HL-60 (cell line): ENCODE results near the gene GRM4.

ENCODE experiments used
- DNase-seq, 2 experiments: peaks; one replicate each; pipeline ENCODE4 v3.0.0-alpha.2; 2010 to 2020; ENCODE audit warnings: low read depth in 1 of 2, low spot score in 1 of 2
- H3K27ac ChIP-seq: fragments of 250-450 bp; sonication (Bioruptor Pico); replicated peaks from 2 replicates; pipeline ENCODE4 v1.5.1; 2020; ENCODE audit warnings: mild to moderate bottlenecking, moderate library complexity
- H3K27me3 ChIP-seq: fragments of 250-450 bp; sonication (Bioruptor Pico); 2 replicates; pipeline ENCODE4 v1.5.1; 2021; ENCODE audit warnings: mild to moderate bottlenecking, moderate library complexity; ENCODE audit not compliant: insufficient read depth, poor library complexity, severe bottlenecking
- H3K4me3 ChIP-seq: replicated peaks from 2 replicates; pipeline ENCODE4 v1.5.1; 2011; ENCODE audit warnings: mild to moderate bottlenecking, control low read depth, low read length; ENCODE audit not compliant: insufficient read depth
- CTCF ChIP-seq: IDR thresholded peaks from one replicate; pipeline ENCODE4 v1.5.1; 2011; ENCODE audit warnings: low read length, control low read depth, inconsistent platforms; ENCODE audit not compliant: insufficient read depth
- GABPA ChIP-seq: IDR thresholded peaks from 2 replicates; pipeline ENCODE4 v1.6.1; 2012; ENCODE audit warnings: low read depth
- POLR2AphosphoS5 ChIP-seq: IDR thresholded peaks from 2 replicates; pipeline ENCODE4 v1.6.1; 2012; ENCODE audit warnings: low read depth
- SPI1 ChIP-seq: IDR thresholded peaks from 2 replicates; pipeline ENCODE4 v1.6.1; 2012; ENCODE audit warnings: low read depth, mild to moderate bottlenecking, borderline replicate concordance
- TF ChIP-seq, protein P1 (sequence below): IDR thresholded peaks from 2 replicates; pipeline ENCODE4 v1.6.1; 2012; ENCODE audit warnings: low read depth; ENCODE audit not compliant: insufficient replicate concordance

The GRM4 gene

DNA sequence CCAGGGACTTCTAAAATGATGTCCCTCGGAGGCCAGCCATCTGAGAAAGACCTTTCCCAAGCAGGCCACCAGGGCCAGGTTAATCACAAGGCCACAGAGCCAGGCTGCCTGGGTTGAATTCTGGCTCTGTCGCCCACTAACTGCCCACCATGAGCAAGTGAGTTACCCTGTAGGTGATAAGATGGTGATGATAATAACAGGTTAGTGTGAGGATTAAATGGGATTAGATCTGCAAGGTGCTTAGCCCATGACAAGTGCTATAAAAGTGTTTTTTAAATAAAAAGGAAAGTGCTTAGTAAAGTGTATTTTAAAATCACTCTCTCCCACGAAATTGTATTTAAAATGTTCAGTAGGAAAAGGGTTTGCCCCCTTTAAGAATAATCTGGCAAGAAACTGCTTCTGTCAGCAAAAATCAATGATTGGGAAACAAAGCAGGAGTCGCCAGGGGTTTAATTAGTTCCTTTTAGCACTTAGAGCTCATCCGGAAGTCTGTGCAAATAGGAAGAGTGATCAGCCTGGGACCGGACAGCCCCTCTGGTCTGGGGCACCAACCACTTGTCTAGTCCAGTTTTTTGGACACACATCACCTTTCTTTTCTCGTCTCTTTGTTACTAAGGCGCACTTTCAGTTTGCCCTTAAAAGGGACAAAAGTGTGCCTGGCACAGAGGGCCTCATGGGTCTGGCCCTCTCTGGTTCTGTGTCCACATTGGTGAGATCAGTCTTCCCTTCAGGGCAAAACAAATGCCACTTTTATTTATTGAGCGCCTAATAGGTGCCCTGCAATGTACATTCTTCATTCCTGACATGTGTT, 150.4 kb downstream of the GRM4 start:
- TF ChIP-seq GABPA (no peak), SPI1 (no peak), POLR2AphosphoS5 (no peak), CTCF (no peak)
- TF ChIP-seq, protein P1, sequence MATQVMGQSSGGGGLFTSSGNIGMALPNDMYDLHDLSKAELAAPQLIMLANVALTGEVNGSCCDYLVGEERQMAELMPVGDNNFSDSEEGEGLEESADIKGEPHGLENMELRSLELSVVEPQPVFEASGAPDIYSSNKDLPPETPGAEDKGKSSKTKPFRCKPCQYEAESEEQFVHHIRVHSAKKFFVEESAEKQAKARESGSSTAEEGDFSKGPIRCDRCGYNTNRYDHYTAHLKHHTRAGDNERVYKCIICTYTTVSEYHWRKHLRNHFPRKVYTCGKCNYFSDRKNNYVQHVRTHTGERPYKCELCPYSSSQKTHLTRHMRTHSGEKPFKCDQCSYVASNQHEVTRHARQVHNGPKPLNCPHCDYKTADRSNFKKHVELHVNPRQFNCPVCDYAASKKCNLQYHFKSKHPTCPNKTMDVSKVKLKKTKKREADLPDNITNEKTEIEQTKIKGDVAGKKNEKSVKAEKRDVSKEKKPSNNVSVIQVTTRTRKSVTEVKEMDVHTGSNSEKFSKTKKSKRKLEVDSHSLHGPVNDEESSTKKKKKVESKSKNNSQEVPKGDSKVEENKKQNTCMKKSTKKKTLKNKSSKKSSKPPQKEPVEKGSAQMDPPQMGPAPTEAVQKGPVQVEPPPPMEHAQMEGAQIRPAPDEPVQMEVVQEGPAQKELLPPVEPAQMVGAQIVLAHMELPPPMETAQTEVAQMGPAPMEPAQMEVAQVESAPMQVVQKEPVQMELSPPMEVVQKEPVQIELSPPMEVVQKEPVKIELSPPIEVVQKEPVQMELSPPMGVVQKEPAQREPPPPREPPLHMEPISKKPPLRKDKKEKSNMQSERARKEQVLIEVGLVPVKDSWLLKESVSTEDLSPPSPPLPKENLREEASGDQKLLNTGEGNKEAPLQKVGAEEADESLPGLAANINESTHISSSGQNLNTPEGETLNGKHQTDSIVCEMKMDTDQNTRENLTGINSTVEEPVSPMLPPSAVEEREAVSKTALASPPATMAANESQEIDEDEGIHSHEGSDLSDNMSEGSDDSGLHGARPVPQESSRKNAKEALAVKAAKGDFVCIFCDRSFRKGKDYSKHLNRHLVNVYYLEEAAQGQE, result no peak
- DNase-seq, result no peak
- Histone ChIP-seq H3K4me3 (no peak overlapping the region), H3K27ac (no peak overlapping the region), H3K27me3 (no peaks in the 10 kb centered on the region)

DNA sequence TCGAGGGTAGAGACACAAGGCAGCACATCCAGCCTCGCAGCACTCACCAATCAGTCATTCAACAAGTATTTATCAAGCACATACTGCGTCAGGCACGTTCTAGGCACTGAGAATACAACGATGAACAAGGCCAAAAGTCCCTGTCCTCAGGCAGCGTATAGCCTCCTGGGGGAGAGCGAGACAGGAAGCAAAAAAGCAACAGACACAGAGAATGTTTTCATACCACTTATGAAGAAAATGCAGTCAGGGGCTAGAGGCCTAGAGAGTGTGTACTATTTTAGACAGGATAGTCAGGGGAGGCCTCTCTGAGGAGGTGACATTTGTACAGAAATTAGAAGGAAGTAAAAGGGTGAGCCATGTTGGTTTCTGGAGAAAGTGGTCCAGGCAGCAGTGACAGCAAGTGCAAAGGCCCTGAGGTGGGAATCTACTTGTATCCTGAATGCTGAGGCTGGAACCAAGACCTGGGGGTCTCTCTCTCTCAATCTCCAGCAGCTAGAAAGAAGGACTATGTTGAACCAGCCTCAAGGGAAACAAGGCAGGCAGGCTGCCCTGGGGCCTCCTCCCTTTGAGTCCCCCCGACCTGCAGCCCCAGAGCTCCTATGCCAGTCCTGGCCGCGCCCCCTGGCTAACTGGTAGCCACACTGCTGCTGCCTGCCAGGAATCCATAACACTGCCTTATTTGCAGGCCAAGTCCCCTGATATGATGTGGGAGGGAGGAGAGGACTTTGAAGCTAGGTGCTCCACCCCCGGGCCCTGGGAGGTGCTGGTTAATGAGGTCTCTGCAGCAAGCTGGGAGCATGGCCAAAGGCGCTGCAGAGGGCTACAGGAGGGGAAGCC, 151.2 kb downstream of the GRM4 start:
- no peaks in the 10 kb centered on the region for H3K27me3 ChIP-seq
- H3K27ac ChIP-seq, result no peak overlapping the region
- H3K4me3 ChIP-seq, result no peak overlapping the region
- no peak for TF ChIP-seq POLR2AphosphoS5
- no peak for TF ChIP-seq CTCF
- TF ChIP-seq GABPA, result no peak
- TF ChIP-seq, protein P1, result no peak
- TF ChIP-seq SPI1, result no peak
- DNase-seq, result no peak

DNA sequence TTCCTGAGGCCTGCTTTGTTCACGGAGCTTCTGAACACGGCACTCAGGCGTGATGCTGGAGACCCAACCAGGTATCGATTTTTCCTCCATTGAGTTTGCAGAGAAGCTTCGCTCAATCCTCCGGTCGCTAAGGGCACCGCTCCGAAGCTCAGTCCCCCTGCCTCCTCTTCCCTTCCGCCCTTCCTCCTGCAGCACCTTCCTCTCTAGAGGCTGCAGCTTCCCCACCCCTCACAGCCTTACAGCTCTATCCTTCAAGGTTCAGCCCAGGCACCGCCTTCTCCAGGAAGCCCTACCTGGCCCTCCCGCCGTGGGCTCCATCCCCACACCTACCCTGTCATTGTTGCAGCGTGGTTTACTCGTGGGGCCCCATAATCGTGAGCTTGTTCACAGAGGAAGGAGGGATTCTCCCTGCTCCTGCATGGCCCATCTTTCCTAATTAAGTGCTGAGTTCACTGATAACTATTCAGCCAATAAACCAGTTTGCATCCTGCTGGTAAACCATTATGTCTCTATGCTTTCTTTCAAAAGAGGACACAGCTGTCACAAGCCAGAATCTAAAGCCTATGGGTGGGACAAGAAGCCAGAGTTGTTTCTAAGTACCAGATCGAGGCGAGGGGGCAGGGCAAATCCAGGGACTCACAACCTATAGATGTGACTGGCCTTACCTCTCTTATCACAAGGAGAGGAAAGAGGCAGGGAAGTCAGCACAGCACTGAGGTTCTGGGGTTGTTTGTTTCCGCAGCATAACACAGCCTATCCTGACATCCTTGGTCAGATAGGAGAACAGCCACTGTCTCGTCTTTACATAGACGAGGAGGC, 152.0 kb downstream of the GRM4 start:
- no peak for DNase-seq
- H3K4me3 ChIP-seq, result no peak overlapping the region
- TF ChIP-seq POLR2AphosphoS5 (no peak), SPI1 (no peak)
- TF ChIP-seq, protein P1, result no peak
- H3K27me3 ChIP-seq, result no peaks in the 10 kb centered on the region
- no peak overlapping the region for H3K27ac ChIP-seq
